ENCODE measurements around the gene GAGE12G. TPM values are rescaled to one million over a fixed set of nuclear protein-coding genes. Genes with fewer than 3 reads are reported as not detected.
"Not testable (repeated sequence)": the region's sequence is repeated elsewhere in the genome, so short reads cannot be mapped to it uniquely, and the experiment has no call there.

The GAGE12G gene
- total RNA-seq, 1 experiment from 2014 or later, result not detected

GRCh38 chrX:49589196-49589595 lies 19.0 kb downstream of the GAGE12G start, which contains the start of gene GAGE2A:
Gene GAGE2A (plus strand): TSS chrX:49589496. CDS start chrX:49590651, 1,155 bp downstream.
- H3K36me3 ChIP-seq (ENCODE audit: insufficient read depth, low read length, poor library complexity, severe bottlenecking); intact Hi-C loops (cut with micrococcal nuclease; ENCODE audit: unreplicated experiment); BruUV-seq (replicated peaks); H3K4me3 ChIP-seq (ENCODE audit: low read depth, low read length, poor library complexity, severe bottlenecking); H3K4me1 ChIP-seq (ENCODE audit: insufficient read depth, low read length, poor library complexity, severe bottlenecking); CTCF ChIA-PET; H3K27ac ChIP-seq (ENCODE audit: low read depth, low read length, poor library complexity, severe bottlenecking); H3K27me3 ChIP-seq (replicated peaks; ENCODE audit: insufficient read depth, low read depth, low read length, poor library complexity); POLR2A ChIA-PET (ENCODE audit: low non-redundant PET); DNase-seq (ENCODE audit: low spot score); H3K9me3 ChIP-seq (ENCODE audit: low read depth, low read length, poor library complexity, severe bottlenecking): not testable (repeated sequence)

DNA sequence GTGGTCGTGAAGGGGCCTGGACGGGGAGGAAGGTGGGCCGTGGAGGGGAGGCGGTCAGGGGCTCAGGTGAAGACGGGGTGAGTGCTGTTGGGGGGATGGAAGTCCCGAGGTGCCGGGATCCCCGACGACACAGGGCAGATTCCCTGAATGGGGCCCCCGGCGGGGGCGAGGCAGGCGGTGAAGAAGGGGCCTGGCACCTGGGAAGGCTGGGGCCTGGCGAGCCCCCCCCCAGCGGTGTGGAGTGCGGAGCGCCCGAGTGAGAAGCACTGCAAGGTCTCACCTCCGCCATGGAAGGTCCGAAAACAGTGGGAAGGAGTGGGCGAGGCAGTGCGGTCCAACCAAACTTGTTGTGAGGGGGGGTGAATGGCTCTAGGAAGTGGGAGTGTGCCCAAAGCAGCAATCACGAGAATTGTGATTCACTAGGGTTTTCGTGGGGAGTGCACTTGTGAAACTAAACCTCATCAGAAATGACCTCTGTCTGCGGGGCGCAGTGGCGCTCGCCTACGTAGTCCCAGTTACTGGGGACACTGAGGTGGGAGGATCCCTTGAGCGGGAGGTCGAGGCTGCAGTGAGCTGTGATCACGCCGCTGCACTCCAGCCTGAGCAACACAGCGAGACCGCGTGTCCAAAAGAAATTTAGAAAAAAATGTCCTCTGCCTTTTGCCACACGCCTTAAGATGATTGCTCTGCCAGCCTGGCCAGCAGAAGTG lies 19.7 kb downstream of the GAGE12G start:
- DNase-seq (ENCODE audit: low spot score); CTCF ChIA-PET; H3K27me3 ChIP-seq (replicated peaks; ENCODE audit: insufficient read depth, low read depth, low read length, poor library complexity); intact Hi-C loops (cut with micrococcal nuclease; ENCODE audit: unreplicated experiment); H3K36me3 ChIP-seq (ENCODE audit: insufficient read depth, low read length, poor library complexity, severe bottlenecking); POLR2A ChIA-PET (ENCODE audit: low non-redundant PET); H3K4me1 ChIP-seq (ENCODE audit: insufficient read depth, low read length, poor library complexity, severe bottlenecking); BruUV-seq (replicated peaks); H3K4me3 ChIP-seq (ENCODE audit: low read depth, low read length, poor library complexity, severe bottlenecking); H3K27ac ChIP-seq (ENCODE audit: low read depth, low read length, poor library complexity, severe bottlenecking); H3K9me3 ChIP-seq (ENCODE audit: low read depth, low read length, poor library complexity, severe bottlenecking): not testable (repeated sequence)

DNA sequence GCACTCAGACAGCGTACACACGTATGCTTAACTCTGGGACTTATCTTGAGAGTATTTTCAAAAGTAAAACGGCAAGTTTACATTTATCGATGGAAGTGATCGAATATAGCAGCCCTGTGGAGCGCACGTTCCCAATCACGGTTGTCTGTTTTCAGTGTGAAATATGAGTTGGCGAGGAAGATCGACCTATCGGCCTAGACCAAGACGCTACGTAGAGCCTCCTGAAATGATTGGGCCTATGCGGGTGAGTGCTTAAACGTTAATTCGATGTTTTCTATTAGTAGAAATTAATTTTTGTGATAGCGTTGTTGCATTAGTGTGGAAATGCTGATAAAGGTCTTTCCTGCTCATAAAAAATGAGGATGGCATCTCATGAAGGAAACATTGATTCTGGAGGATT lies 20.3 kb downstream of the GAGE12G start:
- H3K36me3 ChIP-seq (ENCODE audit: insufficient read depth, low read length, poor library complexity, severe bottlenecking); H3K27ac ChIP-seq (ENCODE audit: low read depth, low read length, poor library complexity, severe bottlenecking); POLR2A ChIA-PET (ENCODE audit: low non-redundant PET); CTCF ChIA-PET; H3K27me3 ChIP-seq (replicated peaks; ENCODE audit: insufficient read depth, low read depth, low read length, poor library complexity); intact Hi-C loops (cut with micrococcal nuclease; ENCODE audit: unreplicated experiment); H3K9me3 ChIP-seq (ENCODE audit: low read depth, low read length, poor library complexity, severe bottlenecking); BruUV-seq (replicated peaks); H3K4me1 ChIP-seq (ENCODE audit: insufficient read depth, low read length, poor library complexity, severe bottlenecking); DNase-seq (ENCODE audit: low spot score); H3K4me3 ChIP-seq (ENCODE audit: low read depth, low read length, poor library complexity, severe bottlenecking): not testable (repeated sequence)

GRCh38 chrX:49598720-49599119 lies 28.5 kb downstream of the GAGE12G start, which contains the start of gene GAGE1:
Gene GAGE1 (plus strand): TSS chrX:49599020. CDS start chrX:49600175, 1,155 bp downstream.
- intact Hi-C loops (cut with micrococcal nuclease; ENCODE audit: unreplicated experiment); H3K27ac ChIP-seq (ENCODE audit: low read depth, low read length, poor library complexity, severe bottlenecking); H3K9me3 ChIP-seq (ENCODE audit: low read depth, low read length, poor library complexity, severe bottlenecking); DNase-seq (ENCODE audit: low spot score); BruUV-seq (replicated peaks); POLR2A ChIA-PET (ENCODE audit: low non-redundant PET); H3K36me3 ChIP-seq (ENCODE audit: insufficient read depth, low read length, poor library complexity, severe bottlenecking); H3K4me1 ChIP-seq (ENCODE audit: insufficient read depth, low read length, poor library complexity, severe bottlenecking); CTCF ChIA-PET; H3K27me3 ChIP-seq (replicated peaks; ENCODE audit: insufficient read depth, low read depth, low read length, poor library complexity); H3K4me3 ChIP-seq (ENCODE audit: low read depth, low read length, poor library complexity, severe bottlenecking): not testable (repeated sequence)

DNA sequence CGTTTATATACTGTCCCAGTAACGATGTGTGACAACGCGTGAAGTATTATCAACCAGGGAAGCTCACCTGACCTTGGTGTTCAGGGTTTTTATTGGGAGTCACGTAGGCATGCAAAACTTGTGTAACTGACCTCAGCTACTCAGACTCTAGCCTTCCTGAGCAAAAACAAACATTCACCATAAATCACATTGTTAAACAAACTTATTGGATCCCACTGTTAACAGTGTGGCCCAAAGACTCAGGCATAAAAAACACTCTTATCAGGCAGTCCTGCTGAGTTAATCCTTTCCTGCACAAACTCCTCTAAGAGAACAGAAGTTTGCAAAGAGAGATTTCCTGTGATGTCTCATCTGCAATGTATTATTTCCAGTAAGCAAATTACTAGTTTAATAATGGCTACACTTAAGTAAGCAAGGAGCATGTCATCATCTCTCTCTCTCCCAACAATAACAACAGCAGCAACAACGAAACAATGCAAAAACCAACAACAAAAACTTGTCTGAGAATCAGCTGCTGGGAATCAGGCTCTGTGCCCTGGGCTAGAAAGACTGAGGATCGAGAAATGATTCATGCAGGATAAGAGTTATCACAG lies 40.6 kb downstream of the GAGE12G start:
- no peaks in the 10 kb centered on the region for H3K9me3 ChIP-seq (ENCODE audit: low read depth, low read length, poor library complexity, severe bottlenecking)
- peak; percentile 53 for DNase-seq (ENCODE audit: low spot score)
- no peaks in the 10 kb centered on the region for H3K4me1 ChIP-seq (ENCODE audit: insufficient read depth, low read length, poor library complexity, severe bottlenecking)
- CTCF ChIA-PET, result no interaction called here
- POLR2A ChIA-PET (ENCODE audit: low non-redundant PET), result no interaction called here
- H3K4me3 ChIP-seq (ENCODE audit: low read depth, low read length, poor library complexity, severe bottlenecking), result no peak overlapping the region
- intact Hi-C loops (cut with micrococcal nuclease; ENCODE audit: unreplicated experiment), result no loop called here
- H3K27ac ChIP-seq (ENCODE audit: low read depth, low read length, poor library complexity, severe bottlenecking), result no peak overlapping the region
- no peaks in the 10 kb centered on the region for H3K36me3 ChIP-seq (ENCODE audit: insufficient read depth, low read length, poor library complexity, severe bottlenecking)
- H3K27me3 ChIP-seq (replicated peaks; ENCODE audit: insufficient read depth, low read depth, low read length, poor library complexity), result no peaks in the 10 kb centered on the region
- no TSS peak for BruUV-seq (replicated peaks)
- TF ChIP-seq, protein P1, sequence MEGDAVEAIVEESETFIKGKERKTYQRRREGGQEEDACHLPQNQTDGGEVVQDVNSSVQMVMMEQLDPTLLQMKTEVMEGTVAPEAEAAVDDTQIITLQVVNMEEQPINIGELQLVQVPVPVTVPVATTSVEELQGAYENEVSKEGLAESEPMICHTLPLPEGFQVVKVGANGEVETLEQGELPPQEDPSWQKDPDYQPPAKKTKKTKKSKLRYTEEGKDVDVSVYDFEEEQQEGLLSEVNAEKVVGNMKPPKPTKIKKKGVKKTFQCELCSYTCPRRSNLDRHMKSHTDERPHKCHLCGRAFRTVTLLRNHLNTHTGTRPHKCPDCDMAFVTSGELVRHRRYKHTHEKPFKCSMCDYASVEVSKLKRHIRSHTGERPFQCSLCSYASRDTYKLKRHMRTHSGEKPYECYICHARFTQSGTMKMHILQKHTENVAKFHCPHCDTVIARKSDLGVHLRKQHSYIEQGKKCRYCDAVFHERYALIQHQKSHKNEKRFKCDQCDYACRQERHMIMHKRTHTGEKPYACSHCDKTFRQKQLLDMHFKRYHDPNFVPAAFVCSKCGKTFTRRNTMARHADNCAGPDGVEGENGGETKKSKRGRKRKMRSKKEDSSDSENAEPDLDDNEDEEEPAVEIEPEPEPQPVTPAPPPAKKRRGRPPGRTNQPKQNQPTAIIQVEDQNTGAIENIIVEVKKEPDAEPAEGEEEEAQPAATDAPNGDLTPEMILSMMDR (conservative IDR thresholded peaks at IDR 0.05; ENCODE audit: low read depth, low read length), result no peak
- no peak for TF ChIP-seq EZH2 (IDR thresholded peaks at IDR 0.05; ENCODE audit: borderline replicate concordance, low read depth, low read length, poor library complexity, severe bottlenecking)

All from A673 (cell line).